ENCODE data around the gene SCCPDH.

GRCh38 chr1:246801241-246802020 is 77.2 kb downstream of the SCCPDH start:
- TF ChIP-seq CTCF (IDR thresholded peaks at IDR 0.05) (no peak), POLR2A (IDR thresholded peaks at IDR 0.05) (no peak)
